ENCODE measurements around the gene RPL26.
"Not testable (repeated sequence)": the region's sequence is repeated elsewhere in the genome, so short reads cannot be mapped to it uniquely, and the experiment has no call there.

Gene RPL26

DNA sequence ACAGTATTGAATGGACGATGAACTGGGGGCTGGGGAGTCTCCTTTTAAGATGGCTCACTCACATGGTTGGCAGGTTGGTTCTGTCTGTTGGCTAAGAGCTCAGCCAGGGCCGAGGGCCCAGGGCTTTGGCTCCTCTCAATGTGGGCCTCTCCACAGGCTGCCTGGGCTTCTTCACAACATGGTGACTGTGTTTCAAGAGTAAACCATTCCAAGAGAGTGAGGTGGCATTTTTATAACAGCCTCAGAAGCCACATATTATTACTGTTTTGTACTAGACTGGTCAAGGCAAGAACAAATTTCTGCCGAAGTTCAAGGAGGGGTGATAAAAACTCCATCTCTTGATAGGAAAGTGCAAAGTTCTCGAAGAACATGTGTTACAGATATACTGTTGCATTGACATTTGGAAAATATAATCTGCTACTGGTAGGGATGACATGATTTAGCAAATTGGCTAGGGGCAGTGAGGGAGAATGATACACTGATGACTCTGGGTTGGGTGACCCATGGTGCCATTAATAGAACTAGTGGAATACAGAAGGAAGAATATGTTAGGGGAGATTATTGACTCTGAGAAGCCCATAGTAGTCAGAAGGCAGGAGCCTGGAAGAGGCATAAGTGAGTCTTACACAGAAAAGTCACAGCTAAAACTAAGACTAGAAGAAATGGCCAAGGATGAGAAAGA is 20.2 kb downstream of the RPL26 start:
- DNase-seq, result no peak

DNA sequence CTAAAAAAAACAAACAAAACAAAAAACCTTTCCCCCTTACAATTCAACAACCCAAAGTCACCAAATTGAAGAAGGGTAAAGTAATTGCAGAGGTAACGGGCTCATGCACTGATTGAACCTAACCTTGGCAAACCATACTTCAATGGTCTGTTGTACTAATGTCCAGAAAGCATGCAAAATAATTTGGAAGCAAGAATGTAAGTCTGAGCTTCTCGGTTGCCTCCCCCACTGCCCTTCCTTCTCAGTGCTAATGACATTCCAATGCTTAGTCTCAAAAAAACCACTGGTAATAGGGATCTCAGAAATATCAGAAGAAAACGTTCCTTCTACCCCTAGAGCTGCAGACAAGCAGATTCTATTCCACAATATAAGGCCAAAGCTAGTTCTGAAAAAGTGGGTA is 22.2 kb downstream of the RPL26 start:
- no peak for DNase-seq

DNA sequence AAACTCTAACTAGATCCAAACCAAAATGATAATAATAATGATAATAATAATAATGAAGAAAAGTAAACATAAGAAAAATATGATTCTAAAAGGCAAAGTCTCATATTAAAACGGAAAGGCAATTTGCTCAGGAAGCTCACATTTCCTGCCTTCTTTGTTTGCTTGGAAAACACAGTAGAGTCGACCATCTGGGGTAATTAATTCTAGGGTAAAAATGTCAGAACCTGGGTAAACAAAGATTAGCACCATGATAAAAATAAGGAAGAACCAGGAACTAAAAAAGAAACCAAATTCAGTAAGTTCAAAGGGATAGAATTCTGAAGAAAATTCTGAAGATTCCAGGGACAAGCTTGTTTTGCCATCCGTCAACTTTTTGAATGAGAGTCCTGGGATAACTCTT is 22.7 kb downstream of the RPL26 start:
- no peak for DNase-seq

DNA sequence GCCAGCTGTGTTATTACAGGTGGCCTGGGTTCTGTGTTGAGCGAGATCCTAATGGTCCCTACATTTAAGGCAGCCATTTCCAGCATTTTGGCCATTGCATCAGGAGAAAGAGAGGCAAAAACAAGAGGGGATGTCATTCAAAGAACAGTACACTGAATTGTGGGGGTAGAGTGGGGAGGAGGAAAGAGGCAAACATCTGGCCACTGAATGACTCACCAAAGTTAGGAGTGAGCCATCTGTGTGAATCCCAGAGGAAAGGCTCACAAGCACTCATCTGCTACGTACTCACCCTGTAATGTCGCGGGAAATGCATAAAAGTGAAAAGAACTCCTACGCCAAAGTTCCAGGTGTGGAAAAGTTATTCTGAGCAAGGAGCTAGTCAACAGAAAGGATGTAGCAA is 23.2 kb downstream of the RPL26 start:
- no peak for DNase-seq

DNA sequence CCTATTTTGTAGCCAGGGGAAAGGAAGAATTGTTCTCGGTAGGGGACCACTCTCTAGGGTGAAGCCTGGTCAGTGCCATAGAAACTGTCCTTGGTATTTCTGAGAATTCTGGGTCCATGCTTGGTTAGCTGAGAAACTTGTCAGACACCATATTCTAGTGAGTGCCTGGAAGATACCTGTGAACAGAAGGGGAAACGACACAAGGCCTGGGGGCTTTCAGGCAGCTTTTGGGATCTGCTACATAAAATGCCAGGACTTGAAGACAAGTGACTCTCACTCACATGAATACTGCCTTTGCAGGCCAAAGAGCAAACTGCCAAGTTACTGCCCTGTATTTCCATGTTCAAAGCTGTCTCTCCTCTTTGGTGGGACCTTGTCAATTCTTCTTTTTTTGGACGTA is 25.1 kb downstream of the RPL26 start:
- no peak for DNase-seq

DNA sequence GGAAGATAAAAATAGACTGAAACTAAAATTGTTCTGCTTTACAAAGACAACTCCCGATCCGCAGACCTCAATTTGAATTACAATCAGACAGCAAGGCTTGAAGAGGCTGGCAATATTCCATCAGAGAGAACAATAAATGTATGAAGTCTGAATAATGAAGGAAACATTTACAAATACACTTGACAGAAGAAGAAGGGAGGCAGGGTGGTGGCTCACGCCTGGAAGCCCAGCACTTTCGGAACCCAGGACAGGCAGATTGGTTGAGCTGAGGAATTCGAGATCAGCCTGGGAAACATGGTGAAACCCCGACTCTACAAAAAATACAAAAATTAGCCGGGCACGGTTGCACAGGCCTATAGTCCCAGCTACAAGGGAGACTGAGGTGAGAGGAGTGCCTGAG is 28.8 kb downstream of the RPL26 start:
- no peak for DNase-seq

DNA sequence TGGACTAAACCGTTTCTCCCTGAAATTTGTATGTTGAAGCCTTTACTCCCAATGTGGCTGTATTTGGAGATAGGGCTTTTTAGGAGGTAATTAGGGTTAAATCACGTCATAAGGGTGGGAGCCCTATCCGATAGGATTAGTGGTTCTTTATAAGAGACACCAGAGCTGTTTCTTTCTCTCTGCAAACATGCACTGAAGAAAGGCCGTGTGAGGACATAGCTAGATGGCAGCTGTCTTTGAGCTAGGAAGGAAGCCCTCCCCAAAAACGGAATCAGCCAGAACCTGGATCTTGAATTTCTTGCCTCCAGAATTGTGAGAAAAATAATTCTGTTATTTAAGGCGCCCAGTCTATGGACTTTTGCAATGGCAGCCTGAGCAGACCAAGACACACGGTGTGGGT is 29.3 kb downstream of the RPL26 start:
- no peak for DNase-seq

DNA sequence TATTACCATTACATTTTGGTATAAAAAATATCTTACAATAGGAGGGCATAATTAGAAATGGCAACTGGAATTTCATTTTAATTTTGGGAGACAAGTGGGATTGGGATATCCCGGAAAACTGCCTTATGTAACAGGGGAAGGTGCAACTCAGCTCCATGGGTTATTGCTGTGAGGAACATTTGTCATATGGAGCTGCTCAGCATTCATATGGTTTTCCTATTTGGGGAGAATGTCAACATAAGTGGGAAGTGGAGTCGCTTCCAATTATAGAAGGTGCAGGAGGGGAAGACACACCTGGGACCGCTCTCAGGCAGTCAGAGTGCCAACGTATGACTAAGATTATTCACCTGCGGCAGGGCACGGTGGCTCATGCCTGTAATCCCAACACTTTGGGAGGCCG is 32.7 kb downstream of the RPL26 start:
- DNase-seq, result no peak

DNA sequence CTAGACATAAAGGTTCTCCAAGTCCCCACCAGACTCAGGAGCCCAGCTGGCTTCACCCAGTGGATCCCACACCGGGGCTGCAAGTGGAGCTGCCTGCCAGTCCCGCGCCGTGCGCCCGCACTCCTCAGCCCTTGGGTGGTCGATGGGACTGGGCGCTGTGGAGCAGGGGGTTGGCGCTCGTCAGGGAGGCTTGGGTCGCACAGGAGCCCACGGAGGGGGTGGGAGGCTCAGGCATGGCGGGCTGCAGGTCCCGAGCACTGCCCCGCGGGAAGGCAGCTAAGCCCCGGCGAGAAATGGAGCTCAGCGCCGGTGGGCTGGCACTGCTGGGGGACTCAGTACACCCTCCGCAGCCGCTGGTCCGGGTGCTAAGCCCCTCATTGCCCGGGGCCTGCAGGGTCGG is 36.0 kb downstream of the RPL26 start:
- not testable (repeated sequence) for DNase-seq

DNA sequence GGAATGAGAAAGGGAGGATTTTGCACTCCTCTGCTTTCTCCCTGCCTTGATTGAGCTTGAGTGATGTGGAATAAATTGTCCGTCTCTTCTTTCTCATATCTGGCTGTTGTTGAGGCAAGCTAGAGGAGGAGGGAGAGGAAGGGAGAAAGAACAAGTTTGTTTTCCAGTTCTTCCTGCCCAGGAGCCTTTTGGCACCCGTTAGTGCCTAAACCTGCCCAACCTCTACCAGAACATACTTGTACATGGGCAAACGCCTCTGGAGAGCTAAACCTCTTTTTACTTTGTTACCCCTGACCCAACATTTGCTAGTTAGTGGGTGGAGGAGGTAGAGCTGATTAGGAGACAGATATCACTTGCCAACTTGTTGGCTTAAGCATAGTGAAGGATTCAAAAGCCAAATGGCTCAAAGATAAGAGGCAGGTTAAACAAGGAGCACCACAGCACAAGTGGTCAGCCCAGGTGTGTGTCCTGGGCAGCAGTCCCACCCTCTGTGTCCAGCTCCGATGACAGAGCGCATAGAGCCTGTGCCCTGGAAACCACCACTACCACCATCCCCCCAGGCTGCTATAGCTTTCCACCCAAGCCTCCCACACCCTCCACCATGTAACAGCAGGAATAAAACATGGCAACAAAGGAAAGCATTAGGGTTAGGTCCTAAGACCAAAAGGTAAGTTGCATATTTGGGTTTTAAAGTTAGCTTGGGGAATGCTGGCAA is 36.9 kb downstream of the RPL26 start:
- no peak for DNase-seq

DNA sequence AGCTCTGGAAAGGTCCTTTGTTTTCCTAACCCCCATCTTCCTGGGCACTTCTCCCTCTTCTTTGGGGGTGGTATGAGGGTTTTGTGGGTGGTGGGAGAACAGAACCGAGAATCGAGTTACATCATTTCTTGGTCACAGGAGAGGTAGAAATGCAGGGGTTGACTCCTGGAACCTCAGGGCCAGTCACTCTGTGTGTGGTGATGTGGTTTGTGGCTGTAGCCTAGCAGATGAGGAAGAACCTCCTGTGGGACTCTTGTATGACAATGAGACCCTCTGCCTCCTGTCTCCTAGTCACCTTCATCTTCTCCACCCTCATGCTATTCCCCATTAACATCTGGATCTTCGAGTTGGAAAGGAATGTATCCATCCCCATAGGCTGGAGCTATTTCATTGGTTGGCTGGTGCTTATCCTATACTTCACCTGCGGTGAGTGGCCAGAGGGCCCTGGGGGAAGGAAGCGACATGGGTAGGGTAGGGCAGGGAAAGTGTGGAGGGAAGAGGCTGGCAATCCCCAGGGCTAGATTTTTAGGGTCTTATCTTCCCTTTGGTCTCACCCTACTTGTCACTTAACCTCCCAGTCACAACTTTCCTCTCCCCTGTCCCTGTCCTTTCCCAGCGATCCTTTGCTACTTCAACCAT is 37.8 kb downstream of the RPL26 start:
- no peak for DNase-seq

DNA sequence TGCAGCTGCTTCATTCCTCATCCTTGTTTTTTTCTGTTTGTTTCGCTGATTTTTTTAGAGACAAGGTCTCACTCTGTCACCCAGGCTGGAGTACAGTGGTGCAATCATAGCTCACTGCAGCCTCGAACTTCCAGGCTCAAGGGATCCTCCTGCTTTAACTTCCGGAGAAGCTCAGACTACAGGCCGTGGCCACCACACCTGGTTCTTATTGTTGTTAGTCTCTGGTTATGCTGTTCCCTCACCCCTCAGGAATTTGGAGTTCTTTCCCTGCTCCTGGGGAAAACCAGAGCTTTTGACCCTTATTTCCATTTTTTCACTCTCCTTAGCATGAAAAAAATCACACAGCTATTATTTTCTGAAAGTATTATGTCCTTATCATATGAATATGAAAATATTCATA is 41.5 kb downstream of the RPL26 start:
- no peak for DNase-seq

DNA sequence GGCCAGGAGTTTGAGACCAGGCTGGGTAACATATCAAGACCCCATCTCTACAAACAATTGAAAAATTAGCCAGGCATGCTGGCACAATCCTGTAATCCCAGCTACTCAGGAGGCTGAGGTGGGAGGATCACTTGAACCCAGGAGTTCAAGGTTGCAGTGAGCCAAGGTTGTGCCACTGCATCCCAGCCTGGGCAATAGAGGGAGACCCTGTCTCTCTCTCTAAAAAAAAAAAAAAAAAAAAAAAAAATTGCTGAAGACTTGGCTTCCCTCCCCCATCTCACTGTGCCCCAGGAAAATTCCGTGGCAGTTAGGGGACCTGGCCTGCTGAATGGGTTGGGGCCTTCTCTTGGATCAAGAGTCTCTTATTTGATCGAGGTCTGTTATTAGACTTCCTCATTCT is 43.5 kb downstream of the RPL26 start, which contains the start of gene ODF4:
Gene ODF4 (plus strand): TSS at position 301 of the 400 bp plus-strand sequence. CDS start 212 bp downstream, outside the sequence.
- DNase-seq, result no peak

DNA sequence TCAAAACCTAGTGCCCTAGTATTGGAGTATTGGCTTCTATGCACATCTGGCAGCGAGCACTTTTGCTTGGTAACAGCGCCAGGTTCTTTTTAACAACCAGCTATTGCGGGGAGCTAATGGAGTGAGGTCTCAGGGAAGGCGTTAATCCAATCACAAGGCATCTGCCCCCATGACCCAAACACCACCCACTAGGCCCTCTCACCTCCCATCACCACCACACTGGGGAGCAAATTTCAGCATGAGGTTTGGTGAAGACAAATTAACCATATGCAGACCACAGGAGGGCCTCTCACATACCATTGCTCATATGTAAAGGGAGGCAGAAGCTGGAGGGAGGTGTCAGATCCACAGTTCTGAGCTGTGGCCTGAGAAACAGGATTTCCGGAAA is 44.2 kb downstream of the RPL26 start:
- DNase-seq, result no peak

DNA sequence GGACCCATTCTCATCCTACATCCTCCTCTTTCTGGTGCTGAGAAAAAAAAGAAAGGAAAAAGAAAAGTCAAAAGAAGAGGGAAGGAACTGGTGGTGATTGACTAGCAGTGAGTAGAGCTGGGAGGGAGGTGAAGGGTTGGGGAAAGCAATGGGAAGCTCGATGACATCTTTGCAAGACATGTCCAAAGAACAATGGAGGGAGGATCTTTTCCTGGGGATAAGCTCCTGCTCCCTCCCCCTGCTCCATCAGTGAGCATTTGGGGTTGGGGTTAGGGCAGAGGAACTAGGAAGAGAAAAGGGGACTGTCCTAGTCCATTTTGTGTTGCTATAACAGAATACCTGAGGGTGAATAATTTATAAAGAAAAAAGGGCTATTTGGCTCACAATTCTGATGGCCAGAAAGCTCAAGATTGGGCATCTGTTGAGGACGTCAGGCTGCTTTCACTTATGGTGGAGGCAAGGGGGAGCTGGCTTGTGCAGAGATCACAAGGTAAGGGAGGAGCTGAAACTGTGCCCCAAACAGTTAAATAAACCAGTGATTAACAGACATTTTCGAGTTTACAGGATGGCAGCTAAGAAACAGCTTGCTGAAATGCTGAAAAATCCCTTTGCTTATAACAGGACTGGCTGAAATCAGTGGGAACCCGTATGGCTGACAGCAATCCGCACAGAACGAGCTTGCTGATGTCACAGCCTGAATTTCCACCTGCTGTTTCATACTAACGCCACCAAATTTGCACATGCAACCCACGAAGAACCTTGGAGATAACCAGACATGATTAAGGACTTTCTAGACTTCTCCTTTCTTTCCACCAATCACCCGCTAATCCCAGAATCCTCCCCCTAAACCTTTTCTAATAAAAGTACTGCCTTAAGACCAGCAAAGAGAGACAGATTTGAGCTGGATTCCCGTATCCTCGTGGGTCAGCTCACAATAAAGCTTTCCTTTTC is 44.9 kb downstream of the RPL26 start:
- no peak for DNase-seq

DNA sequence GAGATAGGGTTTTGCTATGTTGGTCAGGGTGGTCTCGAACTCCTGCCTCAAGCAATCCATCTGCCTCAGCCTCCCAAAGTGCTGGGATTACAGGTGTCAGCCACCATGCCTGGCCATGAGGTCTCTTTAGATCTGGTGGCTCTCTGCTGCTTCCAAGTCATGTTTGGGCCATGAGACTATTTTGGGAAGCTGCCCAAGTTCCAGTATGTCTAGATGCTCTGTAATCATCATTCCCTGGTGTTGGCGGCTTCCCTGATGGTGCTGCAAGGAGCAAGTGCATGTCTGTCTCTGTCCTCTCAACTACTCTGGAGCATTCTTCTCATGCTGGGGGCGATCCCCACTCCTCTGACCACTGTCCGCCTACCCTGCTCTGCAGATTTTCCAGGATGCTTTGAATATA is 49.7 kb downstream of the RPL26 start:
- DNase-seq, result no peak

DNA sequence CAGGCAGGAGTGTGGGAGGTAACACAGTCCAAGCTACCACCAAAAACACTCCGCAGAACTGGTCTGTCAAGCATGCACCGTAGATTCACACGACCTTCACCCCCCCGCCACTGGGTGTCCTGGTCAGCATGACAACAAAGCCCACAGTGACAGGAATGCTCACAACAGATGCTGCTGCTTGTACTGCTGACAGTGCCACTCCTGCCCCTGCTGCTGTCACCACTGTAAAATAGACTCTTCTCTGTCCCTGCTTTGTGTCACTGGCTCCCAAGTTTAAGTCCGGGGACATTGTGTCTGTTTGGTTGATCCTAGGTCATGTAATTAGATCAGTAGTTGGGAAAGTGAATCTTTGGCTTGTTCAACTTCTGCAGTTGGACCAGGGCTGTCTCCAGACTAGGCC is 50.3 kb downstream of the RPL26 start:
- DNase-seq, result no peak

DNA sequence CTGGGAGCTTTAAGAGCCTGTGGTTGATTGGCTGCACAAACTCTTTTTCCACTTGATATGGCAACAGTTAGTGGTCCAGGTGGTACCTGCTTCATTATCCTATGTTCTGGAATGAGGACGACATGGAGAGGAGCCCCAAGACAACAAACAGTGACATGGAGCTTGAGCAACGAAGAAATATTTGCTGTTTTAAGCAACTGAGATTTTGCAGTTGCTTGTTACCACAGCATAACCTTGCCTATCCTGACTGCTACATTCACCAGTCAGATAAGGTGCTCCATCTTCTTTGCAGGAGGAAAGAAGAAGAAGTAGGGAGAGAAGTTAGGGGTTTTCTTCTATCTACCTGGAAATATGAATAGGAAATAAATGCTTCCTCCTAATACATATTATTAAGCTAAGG is 50.9 kb downstream of the RPL26 start:
- DNase-seq, result no peak

All from NCI-H526 (cell line).